HG03060 (cell line): ENCODE measurements around the gene USH2A.

ENCODE experiments used
- ATAC-seq: cut with Tn5 transposase; IDR thresholded peaks from one replicate; pipeline ENCODE4 v1.9.1; 2021; ENCODE audit warnings: low read depth, moderate number of reproducible peaks; ENCODE audit not compliant: unreplicated experiment

USH2A gene, protein sequence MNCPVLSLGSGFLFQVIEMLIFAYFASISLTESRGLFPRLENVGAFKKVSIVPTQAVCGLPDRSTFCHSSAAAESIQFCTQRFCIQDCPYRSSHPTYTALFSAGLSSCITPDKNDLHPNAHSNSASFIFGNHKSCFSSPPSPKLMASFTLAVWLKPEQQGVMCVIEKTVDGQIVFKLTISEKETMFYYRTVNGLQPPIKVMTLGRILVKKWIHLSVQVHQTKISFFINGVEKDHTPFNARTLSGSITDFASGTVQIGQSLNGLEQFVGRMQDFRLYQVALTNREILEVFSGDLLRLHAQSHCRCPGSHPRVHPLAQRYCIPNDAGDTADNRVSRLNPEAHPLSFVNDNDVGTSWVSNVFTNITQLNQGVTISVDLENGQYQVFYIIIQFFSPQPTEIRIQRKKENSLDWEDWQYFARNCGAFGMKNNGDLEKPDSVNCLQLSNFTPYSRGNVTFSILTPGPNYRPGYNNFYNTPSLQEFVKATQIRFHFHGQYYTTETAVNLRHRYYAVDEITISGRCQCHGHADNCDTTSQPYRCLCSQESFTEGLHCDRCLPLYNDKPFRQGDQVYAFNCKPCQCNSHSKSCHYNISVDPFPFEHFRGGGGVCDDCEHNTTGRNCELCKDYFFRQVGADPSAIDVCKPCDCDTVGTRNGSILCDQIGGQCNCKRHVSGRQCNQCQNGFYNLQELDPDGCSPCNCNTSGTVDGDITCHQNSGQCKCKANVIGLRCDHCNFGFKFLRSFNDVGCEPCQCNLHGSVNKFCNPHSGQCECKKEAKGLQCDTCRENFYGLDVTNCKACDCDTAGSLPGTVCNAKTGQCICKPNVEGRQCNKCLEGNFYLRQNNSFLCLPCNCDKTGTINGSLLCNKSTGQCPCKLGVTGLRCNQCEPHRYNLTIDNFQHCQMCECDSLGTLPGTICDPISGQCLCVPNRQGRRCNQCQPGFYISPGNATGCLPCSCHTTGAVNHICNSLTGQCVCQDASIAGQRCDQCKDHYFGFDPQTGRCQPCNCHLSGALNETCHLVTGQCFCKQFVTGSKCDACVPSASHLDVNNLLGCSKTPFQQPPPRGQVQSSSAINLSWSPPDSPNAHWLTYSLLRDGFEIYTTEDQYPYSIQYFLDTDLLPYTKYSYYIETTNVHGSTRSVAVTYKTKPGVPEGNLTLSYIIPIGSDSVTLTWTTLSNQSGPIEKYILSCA (N-terminal part only)

GRCh38 chr1:216422821-216423520 is at the start of gene USH2A:
Gene USH2A (minus strand): TSS chr1:216423448. CDS start chr1:216422336, 1,112 bp downstream.
- ATAC-seq = no peak

- no peak for ATAC-seq
Measured at GRCh38 chr1:216466162-216466801, 43.0 kb upstream of the USH2A start.

GRCh38 chr1:216464489-216464888 is 41.2 kb upstream of the USH2A start:
- ATAC-seq = no peak

GRCh38 chr1:216462066-216462775 is 39.0 kb upstream of the USH2A start:
- ATAC-seq = no peak

- ATAC-seq = no peak
Measured at GRCh38 chr1:216461466-216461865, 38.2 kb upstream of the USH2A start.

- no peak for ATAC-seq
Measured at GRCh38 chr1:216459651-216460207, 36.5 kb upstream of the USH2A start.

- ATAC-seq = no peak
Measured at GRCh38 chr1:216458812-216459211, 35.6 kb upstream of the USH2A start.

GRCh38 chr1:216457356-216457755 is 34.1 kb upstream of the USH2A start:
- no peak for ATAC-seq

GRCh38 chr1:216456682-216457081 is 33.4 kb upstream of the USH2A start:
- ATAC-seq = no peak

DNA sequence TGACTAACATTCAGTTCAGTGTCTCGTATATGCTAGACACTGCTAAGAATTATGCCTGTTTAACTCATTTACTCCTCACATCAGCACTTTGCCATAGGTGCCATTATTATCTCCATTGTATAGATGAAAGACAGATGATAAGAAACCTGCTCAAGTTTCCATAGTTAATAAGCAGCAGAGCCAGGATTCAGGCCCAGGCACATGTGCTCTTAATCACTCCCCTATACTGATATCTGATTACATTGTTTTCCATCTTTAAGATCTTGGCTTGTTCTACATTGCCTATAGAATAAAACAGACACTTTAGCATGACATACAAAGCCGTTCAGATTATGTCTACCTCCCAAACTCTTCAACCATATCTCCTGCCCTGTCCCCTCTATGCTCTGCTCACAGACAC is 30.5 kb upstream of the USH2A start:
- no peak for ATAC-seq

DNA sequence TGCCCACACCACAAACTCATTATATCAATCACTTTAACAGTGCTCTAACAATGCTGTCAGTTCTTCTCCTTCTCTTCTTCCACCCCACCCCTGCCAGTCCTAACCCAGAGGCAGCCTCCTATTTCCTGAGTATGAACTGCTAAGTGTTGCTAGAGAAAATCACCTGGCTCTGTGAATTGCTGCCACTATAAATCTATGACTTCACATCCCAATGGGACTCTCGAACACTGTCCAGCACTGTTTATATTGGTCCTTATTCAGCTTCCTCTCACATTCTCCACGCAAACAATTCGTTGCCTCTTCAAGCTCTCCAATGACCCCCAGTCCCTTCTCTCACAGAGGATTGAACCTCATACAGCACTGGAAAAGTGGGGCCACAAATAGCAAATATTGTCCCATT is 27.0 kb upstream of the USH2A start:
- no peak for ATAC-seq

GRCh38 chr1:216448011-216448510 is 24.8 kb upstream of the USH2A start:
- no peak for ATAC-seq

DNA sequence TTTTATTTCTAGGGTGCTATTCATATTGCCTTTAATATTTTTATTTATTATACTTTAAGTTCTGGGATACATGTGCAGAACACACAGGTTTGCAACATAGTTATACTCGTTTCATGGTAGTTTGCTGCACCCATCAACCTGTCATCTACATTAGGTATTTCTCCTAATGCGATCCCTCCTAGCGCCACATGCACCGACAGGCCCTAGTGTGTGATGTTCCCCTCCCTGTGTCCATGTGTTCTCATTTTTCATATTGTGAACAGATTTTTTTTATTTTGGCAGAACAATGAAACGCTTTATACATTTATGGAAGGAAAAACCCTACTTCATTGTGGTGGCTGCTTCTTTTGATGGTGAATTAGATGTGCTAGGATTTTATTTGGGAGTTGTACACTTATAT is 14.4 kb upstream of the USH2A start:
- ATAC-seq = no peak

DNA sequence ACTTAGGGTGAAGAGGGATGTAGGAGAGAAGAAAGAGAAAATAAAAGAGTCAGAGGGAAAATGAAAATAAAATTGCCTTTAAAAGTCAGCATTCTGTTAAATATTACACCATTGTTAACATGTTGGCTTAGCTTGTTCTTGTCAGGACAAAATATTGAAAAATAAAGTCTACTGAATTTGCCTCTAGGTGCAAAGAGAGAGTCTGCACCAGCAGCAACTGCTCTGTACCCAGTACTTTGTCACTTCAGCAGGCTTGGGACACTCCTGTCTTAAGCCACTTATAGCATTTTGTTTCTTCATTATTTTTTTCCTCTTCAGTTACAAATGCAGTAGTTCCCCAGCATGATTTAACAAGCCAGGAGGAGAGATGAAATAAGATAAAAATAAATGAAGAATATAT is 11.0 kb upstream of the USH2A start:
- ATAC-seq = no peak

DNA sequence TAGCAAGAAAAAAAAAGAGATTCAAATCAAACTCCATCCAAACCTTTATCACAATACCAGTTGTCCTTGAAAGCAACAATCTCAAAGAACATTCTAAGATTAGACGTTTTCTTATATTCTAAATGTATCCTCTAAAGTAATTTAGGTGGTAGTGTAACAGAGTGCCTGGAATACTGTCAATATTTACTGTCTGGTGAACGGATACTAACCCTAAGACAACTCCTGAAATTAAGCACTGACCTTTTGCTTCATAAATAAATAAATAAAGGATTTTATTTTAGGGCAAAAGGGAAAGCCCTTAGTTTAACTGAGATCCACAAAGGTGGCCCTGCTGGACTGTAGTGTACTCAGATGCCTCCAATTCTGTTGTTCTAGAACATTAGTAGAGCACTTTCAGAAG is 9.9 kb upstream of the USH2A start:
- no peak for ATAC-seq

GRCh38 chr1:216430744-216431143 is 7.5 kb upstream of the USH2A start:
- ATAC-seq = no peak

- ATAC-seq = no peak
Measured at GRCh38 chr1:216425577-216425976, 2.3 kb upstream of the USH2A start.

- ATAC-seq = no peak
Measured at GRCh38 chr1:216420746-216421145, 2.5 kb downstream of the USH2A start.

DNA sequence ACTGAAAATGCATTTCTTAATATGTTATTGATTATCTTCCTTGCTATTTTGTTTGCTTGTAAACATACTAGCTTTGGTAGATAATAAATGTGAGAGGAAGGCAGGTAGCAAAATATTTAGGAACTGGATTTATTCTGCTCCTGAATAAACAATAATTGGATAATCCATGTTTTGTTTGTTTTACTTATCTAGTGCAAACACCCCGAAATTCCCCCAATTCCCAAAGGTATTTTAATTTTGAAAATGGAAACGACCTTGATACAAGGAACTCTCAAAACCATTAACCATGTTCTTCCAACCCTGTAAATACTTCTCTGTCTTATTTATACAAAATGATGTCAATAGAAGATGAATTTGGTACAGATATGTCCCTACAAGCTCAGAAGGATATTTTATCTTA is 3.0 kb downstream of the USH2A start:
- ATAC-seq = no peak
